Ishikawa (cell line): ENCODE data around the gene RAB40C.

ENCODE experiments used
- EP300 ChIP-seq: IDR thresholded peaks from 2 replicates; pipeline ENCODE4 v1.6.1; 2012; ENCODE audit warnings: borderline replicate concordance
- FOXM1 ChIP-seq: IDR thresholded peaks from 2 replicates; pipeline ENCODE4 v1.6.1; 2012; ENCODE audit warnings: low read depth, borderline replicate concordance
- TCF12 ChIP-seq: IDR thresholded peaks from 2 replicates; pipeline ENCODE4 v1.6.1; 2012; ENCODE audit warnings: low read depth
- TEAD4 ChIP-seq: IDR thresholded peaks from 2 replicates; pipeline ENCODE4 v1.6.1; 2012
- YY1 ChIP-seq: IDR thresholded peaks from 2 replicates; pipeline ENCODE4 v1.6.1; 2012; ENCODE audit warnings: low read depth
- ZBTB7A ChIP-seq: IDR thresholded peaks from 2 replicates; pipeline ENCODE4 v1.6.1; 2012; ENCODE audit warnings: low read depth

DNA sequence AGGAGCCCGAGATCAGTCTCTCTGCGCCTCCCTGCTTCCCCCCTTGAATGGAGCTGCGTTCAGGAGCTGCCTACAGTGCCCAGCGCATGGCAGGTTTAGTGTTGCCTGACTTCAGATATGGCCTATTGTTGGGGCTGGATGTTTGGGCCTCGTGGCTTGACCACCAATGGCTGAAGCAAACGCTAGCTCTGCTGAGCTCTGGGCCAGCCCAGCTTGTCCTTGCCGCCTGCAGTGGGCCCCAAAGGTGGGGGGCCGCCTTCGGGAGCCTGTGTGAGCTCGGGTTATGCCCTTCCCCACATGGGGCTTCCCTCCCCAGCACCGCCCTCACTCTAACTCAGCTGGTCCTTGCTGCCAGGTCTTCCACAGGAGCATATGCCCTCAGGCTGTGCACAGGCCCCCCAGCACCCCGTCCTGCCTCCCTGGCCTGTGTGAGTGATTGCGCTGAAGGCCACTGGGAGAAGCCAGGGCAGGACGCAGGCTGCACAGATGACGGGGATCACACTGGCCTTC lies 48.2 kb downstream of the RAB40C start:
- TF ChIP-seq FOXM1 (no peak), YY1 (no peak), EP300 (no peak), ZBTB7A (no peak), TCF12 (no peak), TEAD4 (no peak)
